ENCODE measurements around the gene DEF6.
"Not testable (repeated sequence)": the region's sequence is repeated elsewhere in the genome, so short reads cannot be mapped to it uniquely, and the experiment has no call there.

DEF6 gene

GRCh38 chr6:35282472-35282871, 15.1 kb upstream of the DEF6 start:
- DNase-seq: no peak

GRCh38 chr6:35283361-35283760, 14.3 kb upstream of the DEF6 start:
- DNase-seq: no peak

GRCh38 chr6:35287671-35288396, 9.8 kb upstream of the DEF6 start:
- DNase-seq: no peak

GRCh38 chr6:35288834-35289233, 8.8 kb upstream of the DEF6 start:
- DNase-seq: no peak

- DNase-seq: no peak
These were observed 6.1 kb upstream of the DEF6 start for GRCh38 chr6:35291491-35291890.

GRCh38 chr6:35292494-35292893, 5.1 kb upstream of the DEF6 start:
- DNase-seq: no peak

GRCh38 chr6:35293681-35294080, 3.9 kb upstream of the DEF6 start:
- DNase-seq: no peak

- peak; percentile 43 to 51 (median 48) for DNase-seq
These were observed 3.2 kb upstream of the DEF6 start for GRCh38 chr6:35294308-35294945.

- no peak for DNase-seq
These were observed 2.6 kb upstream of the DEF6 start for GRCh38 chr6:35295036-35295435.

GRCh38 chr6:35295521-35296315, 1.9 kb upstream of the DEF6 start:
- DNase-seq: no peak

- DNase-seq: peak in 2 of 3 donors; percentile 34 to 35
These were observed 552 bp upstream of the DEF6 start for GRCh38 chr6:35296931-35297600.

GRCh38 chr6:35298625-35299140, 1.1 kb downstream of the DEF6 start:
- DNase-seq: no peak

- peak; percentile 64 to 76 (median 69) for DNase-seq
These were observed 2.1 kb downstream of the DEF6 start for GRCh38 chr6:35299674-35300073.

- no peak for DNase-seq
These were observed 3.2 kb downstream of the DEF6 start for GRCh38 chr6:35300848-35301247.

- DNase-seq: peak; percentile 64 to 71 (median 70)
These were observed 5.1 kb downstream of the DEF6 start for GRCh38 chr6:35302604-35303241.

GRCh38 chr6:35304299-35304698, 6.7 kb downstream of the DEF6 start:
- no peak for DNase-seq

GRCh38 chr6:35305117-35305516, 7.5 kb downstream of the DEF6 start:
- no peak for DNase-seq

- DNase-seq: not testable (repeated sequence)
These were observed 9.5 kb downstream of the DEF6 start for GRCh38 chr6:35307138-35307537.

GRCh38 chr6:35308543-35308942, 10.9 kb downstream of the DEF6 start:
- not testable (repeated sequence) for DNase-seq

GRCh38 chr6:35309611-35310264, 12.1 kb downstream of the DEF6 start:
- DNase-seq: peak in 1 of 3 donors; percentile 9

- DNase-seq: peak in 1 of 3 donors; percentile 22
These were observed 12.7 kb downstream of the DEF6 start for GRCh38 chr6:35310265-35310831.
